NCI-H1092 treated with DMSO at 0.1 percent for 48 hours (cell line): Measurements from ENCODE around the gene PHACTR1.
"Not testable (repeated sequence)": the region's sequence is repeated elsewhere in the genome, so short reads cannot be mapped to it uniquely, and the experiment has no call there.

Source experiments
- DNase-seq: peaks from one replicate; lab custom pipeline; 2025; lab: John Stamatoyannopoulos, UW

Gene PHACTR1

GRCh38 chr6:13113981-13114593, 397.5 kb downstream of the PHACTR1 start:
- no peak for DNase-seq

GRCh38 chr6:13116155-13116554, 399.6 kb downstream of the PHACTR1 start:
- no peak for DNase-seq

GRCh38 chr6:13117570-13117969, 401.0 kb downstream of the PHACTR1 start:
- no peak for DNase-seq

- DNase-seq, result no peak
Measured at GRCh38 chr6:13119549-13119948, 403.0 kb downstream of the PHACTR1 start.

GRCh38 chr6:13120483-13121482, 404.2 kb downstream of the PHACTR1 start:
- no peak for DNase-seq

GRCh38 chr6:13124131-13124530, 407.6 kb downstream of the PHACTR1 start:
- DNase-seq, result no peak

- no peak for DNase-seq
Measured at GRCh38 chr6:13125841-13126240, 409.3 kb downstream of the PHACTR1 start.

- no peak for DNase-seq
Measured at GRCh38 chr6:13131935-13132661, 415.5 kb downstream of the PHACTR1 start.

GRCh38 chr6:13133894-13134293, 417.3 kb downstream of the PHACTR1 start:
- not testable (repeated sequence) for DNase-seq

- DNase-seq, result no peak
Measured at GRCh38 chr6:13135152-13135551, 418.6 kb downstream of the PHACTR1 start.

- no peak for DNase-seq
Measured at GRCh38 chr6:13139119-13139518, 422.6 kb downstream of the PHACTR1 start.

GRCh38 chr6:13140980-13141379, 424.4 kb downstream of the PHACTR1 start:
- DNase-seq, result no peak

- no peak for DNase-seq
Measured at GRCh38 chr6:13141387-13141786, 424.8 kb downstream of the PHACTR1 start.

- DNase-seq, result no peak
Measured at GRCh38 chr6:13142611-13143010, 426.0 kb downstream of the PHACTR1 start.

GRCh38 chr6:13146442-13146841, 429.9 kb downstream of the PHACTR1 start:
- peak; percentile 60 for DNase-seq

- DNase-seq, result no peak
Measured at GRCh38 chr6:13147376-13147775, 430.8 kb downstream of the PHACTR1 start.

- DNase-seq, result no peak
Measured at GRCh38 chr6:13147782-13148181, 431.2 kb downstream of the PHACTR1 start.

GRCh38 chr6:13152764-13153163, 436.2 kb downstream of the PHACTR1 start:
- no peak for DNase-seq

GRCh38 chr6:13156381-13156780, 439.8 kb downstream of the PHACTR1 start:
- no peak for DNase-seq

- no peak for DNase-seq
Measured at GRCh38 chr6:13157293-13157692, 440.7 kb downstream of the PHACTR1 start.

GRCh38 chr6:13159300-13159699, 442.7 kb downstream of the PHACTR1 start:
- no peak for DNase-seq

- DNase-seq, result not testable (repeated sequence)
Measured at GRCh38 chr6:13159822-13160221, 443.3 kb downstream of the PHACTR1 start.
